ENCODE results near the gene PLCH2.

- TF ChIP-seq CTCF (IDR thresholded peaks at IDR 0.05), result no peak
- no peak for TF ChIP-seq POLR2AphosphoS5 (IDR thresholded peaks at IDR 0.05)
- TF ChIP-seq POLR2A (IDR thresholded peaks at IDR 0.05), result no peak
Measured at GRCh38 chr1:2542246-2542915, 66.3 kb downstream of the PLCH2 start.
